Measurements from ENCODE around the gene NKAPL.

Gene NKAPL

DNA sequence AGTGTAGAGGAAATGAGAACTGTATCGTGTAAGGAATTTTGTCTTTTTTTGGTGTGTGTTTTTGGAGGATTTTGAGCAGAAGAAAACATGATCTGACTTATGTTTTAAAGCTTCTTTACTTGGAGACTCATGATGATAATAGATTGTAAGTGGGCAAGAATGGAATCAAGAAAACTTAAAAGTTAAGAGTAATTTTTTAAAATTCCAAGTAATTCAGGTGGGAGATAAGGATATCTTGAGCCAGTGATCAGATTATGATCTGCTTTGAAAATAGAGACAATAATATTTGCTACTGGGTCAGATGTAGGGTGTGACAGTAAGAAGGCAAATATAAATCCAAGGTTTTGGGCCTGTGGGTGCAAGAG is 8.6 kb downstream of the NKAPL start:
- H3K27ac ChIP-seq: no peak overlapping the region
- H3K9ac ChIP-seq (ENCODE audit: insufficient read length): peak overlapping the region; percentile 85
- no peak for TF ChIP-seq EZH2 (IDR thresholded peaks at IDR 0.05)
- no peak for TF ChIP-seq POLR2AphosphoS5 (IDR thresholded peaks at IDR 0.05; ENCODE audit: borderline replicate concordance, low read depth, low read length)
- no peak for TF ChIP-seq FOXP2 (optimal IDR thresholded peaks at IDR 0.05; ENCODE audit: control extremely low read depth, extremely low read length, insufficient read depth)
- H3K4me3 ChIP-seq: peak overlapping the region; percentile 89
- H3K36me3 ChIP-seq (ENCODE audit: insufficient read depth, low read length): peaks cover 11% of the 10 kb centered on the region
- no peak for DNase-seq (ENCODE audit: low read depth, low spot score)
- H3K9me3 ChIP-seq (ENCODE audit: low read depth, low read length): no peaks in the 10 kb centered on the region

DNA sequence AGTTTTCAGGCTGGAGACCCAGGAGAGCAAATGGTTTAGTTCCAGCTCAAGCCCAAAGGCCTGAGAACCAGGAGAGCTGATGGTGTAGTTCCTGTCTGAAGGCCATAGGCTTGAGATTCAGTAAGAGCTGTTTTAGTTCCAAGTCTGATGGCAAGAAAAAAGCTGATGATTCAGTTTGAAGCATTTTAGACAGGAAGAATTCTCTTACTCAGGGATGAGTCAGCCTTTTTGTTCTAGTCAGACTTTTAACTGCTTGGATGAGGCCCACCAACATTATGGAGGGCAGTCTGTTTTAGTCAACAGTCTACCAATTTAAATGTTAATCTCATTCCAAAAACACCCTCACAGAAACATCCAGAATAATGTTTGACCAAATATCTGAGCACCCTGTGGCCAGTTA is 10.4 kb downstream of the NKAPL start:
- H3K27ac ChIP-seq: no peak overlapping the region; the same call in 1 of the 2 replicates
- DNase-seq (ENCODE audit: low read depth, low spot score): no peak

DNA sequence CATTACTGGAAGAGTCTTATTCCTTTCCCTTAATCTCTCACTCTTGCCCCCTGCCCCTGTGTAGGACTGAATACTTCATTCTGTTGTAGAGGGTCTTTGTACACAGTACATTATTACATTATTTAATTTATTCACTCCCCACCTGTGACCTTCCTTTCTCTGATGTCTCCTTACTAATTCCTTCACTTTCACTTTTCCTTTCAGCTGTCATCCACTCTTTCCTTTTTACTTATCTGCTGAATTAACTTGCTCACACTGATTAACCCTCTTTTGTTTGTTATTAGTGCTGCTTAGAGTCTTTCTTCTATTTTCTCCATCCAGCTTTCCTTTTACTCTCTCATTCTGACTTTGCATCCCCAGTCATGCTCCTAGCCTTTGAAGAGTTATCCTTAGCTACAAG is 15.8 kb downstream of the NKAPL start:
- no peak overlapping the region for H3K27ac ChIP-seq
- no peaks in the 10 kb centered on the region for H3K9me3 ChIP-seq (ENCODE audit: low read depth, low read length)
- TF ChIP-seq POLR2AphosphoS5 (IDR thresholded peaks at IDR 0.05; ENCODE audit: borderline replicate concordance, low read depth, low read length) (no peak), FOXP2 (optimal IDR thresholded peaks at IDR 0.05; ENCODE audit: control extremely low read depth, extremely low read length, insufficient read depth) (no peak), EZH2 (IDR thresholded peaks at IDR 0.05) (no peak)

More for the DNA sequence above, 10.4 kb downstream of the NKAPL start:
- Histone ChIP-seq H3K9me3 (ENCODE audit: low read depth, low read length) (no peaks in the 10 kb centered on the region), H3K9ac (ENCODE audit: insufficient read length) (no peak overlapping the region), H3K4me3 (no peak overlapping the region), H3K36me3 (ENCODE audit: insufficient read depth, low read length) (peaks cover 27% of the 10 kb centered on the region)
- TF ChIP-seq FOXP2 (optimal IDR thresholded peaks at IDR 0.05; ENCODE audit: control extremely low read depth, extremely low read length, insufficient read depth) (no peak), EZH2 (IDR thresholded peaks at IDR 0.05) (no peak), POLR2AphosphoS5 (IDR thresholded peaks at IDR 0.05; ENCODE audit: borderline replicate concordance, low read depth, low read length) (no peak)

DNA sequence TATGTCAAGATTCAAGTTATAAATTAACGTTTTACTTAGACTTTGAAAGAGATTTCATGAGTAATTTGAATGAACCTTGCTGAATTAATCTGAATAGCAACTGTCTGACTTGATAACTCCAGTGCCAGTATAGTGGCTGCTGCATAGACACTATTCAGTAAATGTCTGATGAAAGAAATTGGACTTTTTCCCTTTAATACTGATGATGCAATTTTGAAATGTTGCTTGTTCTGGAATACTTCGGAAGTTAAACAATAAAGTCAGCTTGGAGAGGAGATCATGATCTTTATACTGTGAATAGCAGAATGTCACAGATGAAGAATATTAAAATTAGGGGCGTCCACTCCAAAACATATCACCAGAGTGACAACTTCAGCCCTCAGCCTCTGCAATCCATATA is 18.6 kb downstream of the NKAPL start:
- peaks cover 41% of the 10 kb centered on the region for H3K36me3 ChIP-seq (ENCODE audit: insufficient read depth, low read length)
- H3K27ac ChIP-seq: no peak overlapping the region
- TF ChIP-seq EZH2 (IDR thresholded peaks at IDR 0.05) (no peak), FOXP2 (optimal IDR thresholded peaks at IDR 0.05; ENCODE audit: control extremely low read depth, extremely low read length, insufficient read depth) (no peak), POLR2AphosphoS5 (IDR thresholded peaks at IDR 0.05; ENCODE audit: borderline replicate concordance, low read depth, low read length) (no peak)
- H3K9me3 ChIP-seq (ENCODE audit: low read depth, low read length): no peaks in the 10 kb centered on the region
- H3K9ac ChIP-seq (ENCODE audit: insufficient read length): no peak overlapping the region
- H3K4me3 ChIP-seq: no peak overlapping the region
- no peak for DNase-seq (ENCODE audit: low read depth, low spot score)

More for the DNA sequence above, 15.8 kb downstream of the NKAPL start:
- H3K4me3 ChIP-seq: no peak overlapping the region
- H3K36me3 ChIP-seq (ENCODE audit: insufficient read depth, low read length): peaks cover 52% of the 10 kb centered on the region
- no peak for DNase-seq (ENCODE audit: low read depth, low spot score)
- no peak overlapping the region for H3K9ac ChIP-seq (ENCODE audit: insufficient read length)

DNA sequence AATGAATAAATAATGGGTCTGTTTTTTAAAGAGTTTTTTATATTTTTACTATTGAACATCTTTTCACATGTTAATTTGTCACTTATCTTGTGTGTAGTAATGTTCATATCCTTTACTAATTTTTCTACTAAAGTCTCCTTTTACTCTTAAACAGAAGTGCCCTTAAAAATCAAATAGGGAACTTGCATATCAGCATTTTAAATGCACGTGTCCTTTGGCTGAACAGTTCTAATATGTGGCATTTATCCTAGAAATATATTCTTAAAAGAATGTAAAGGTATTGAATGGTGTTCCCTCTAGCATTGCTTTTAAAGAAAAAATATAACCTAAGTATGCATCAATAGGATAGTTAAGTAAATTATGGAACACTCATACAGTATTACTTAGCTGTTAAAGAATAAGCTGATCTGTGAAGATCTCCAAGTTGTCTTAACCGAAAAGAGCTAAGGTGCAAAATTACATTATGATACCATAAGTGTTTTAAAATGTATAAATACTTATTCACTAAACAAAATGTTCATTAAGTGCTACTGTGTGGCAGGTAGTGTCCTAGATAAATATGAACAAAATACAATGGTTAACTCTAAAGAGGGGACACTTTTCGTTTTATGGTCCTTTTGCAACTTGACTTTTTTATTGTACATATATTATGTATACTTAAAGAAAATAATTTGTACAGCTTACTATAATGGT is 21.6 kb downstream of the NKAPL start:
- TF ChIP-seq EZH2 (IDR thresholded peaks at IDR 0.05) (no peak), POLR2AphosphoS5 (IDR thresholded peaks at IDR 0.05; ENCODE audit: borderline replicate concordance, low read depth, low read length) (no peak), FOXP2 (optimal IDR thresholded peaks at IDR 0.05; ENCODE audit: control extremely low read depth, extremely low read length, insufficient read depth) (no peak)
- H3K27ac ChIP-seq: no peak overlapping the region
- H3K4me3 ChIP-seq: peak overlapping the region; percentile 90
- DNase-seq (ENCODE audit: low read depth, low spot score): no peak
- H3K9me3 ChIP-seq (ENCODE audit: low read depth, low read length): no peaks in the 10 kb centered on the region
- H3K36me3 ChIP-seq (ENCODE audit: insufficient read depth, low read length): peaks cover 42% of the 10 kb centered on the region
- H3K9ac ChIP-seq (ENCODE audit: insufficient read length): peak overlapping the region; percentile 82

DNA sequence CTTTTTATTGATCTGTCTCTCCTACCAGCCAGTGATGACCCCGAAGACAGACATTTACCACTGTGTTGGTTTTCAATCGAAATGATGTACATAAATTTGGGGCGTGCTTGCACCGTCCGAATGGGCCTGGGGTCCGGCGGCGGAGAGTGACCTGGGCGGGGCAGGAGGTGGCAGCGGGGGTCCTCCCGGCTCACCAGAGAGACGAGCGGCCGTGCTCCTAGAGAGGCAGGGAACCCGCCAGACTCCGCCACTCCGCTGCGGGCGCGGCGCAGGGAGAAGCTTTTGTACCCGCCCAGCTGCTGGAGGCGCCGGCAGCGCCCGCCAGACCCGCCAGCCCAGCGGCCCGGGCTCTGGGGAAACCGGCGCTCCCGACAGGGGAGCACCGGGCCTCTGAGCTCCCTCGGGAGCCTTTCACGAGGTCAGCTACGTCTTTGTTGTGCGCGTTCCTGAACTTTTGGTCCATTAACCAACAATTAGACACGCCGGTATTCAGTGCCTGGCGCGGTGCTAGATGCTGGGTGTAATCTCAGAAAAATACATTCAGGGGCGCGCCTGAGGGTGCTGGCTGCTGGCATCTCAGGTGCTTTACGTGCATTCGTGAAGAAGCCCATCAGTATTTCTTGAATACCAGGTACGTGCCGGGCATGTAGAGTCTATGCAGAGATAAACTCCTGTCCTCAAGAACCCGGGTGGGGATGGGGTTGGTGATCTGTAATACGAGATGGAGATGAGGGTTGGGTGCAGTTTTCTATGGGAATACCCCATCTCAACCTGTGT is 22.4 kb downstream of the NKAPL start, which contains the start of gene PGBD1:
TSS of gene PGBD1 (plus strand) at position 285 of the 777 bp plus-strand sequence. CDS start 2,242 bp downstream, outside the sequence.
- Histone ChIP-seq H3K9me3 (ENCODE audit: low read depth, low read length) (no peaks in the 10 kb centered on the region), H3K27ac (no peak within 1 kb of the TSS), H3K4me3 (peak within 1 kb of the TSS; percentile 90), H3K36me3 (ENCODE audit: insufficient read depth, low read length) (peaks cover 42% of the 10 kb centered on the region), H3K9ac (ENCODE audit: insufficient read length) (peak within 1 kb of the TSS; percentile 82)
- no peak for DNase-seq (ENCODE audit: low read depth, low spot score)
- TF ChIP-seq FOXP2 (optimal IDR thresholded peaks at IDR 0.05; ENCODE audit: control extremely low read depth, extremely low read length, insufficient read depth) (no peak), POLR2AphosphoS5 (IDR thresholded peaks at IDR 0.05; ENCODE audit: borderline replicate concordance, low read depth, low read length) (peak; percentile 83)

DNA sequence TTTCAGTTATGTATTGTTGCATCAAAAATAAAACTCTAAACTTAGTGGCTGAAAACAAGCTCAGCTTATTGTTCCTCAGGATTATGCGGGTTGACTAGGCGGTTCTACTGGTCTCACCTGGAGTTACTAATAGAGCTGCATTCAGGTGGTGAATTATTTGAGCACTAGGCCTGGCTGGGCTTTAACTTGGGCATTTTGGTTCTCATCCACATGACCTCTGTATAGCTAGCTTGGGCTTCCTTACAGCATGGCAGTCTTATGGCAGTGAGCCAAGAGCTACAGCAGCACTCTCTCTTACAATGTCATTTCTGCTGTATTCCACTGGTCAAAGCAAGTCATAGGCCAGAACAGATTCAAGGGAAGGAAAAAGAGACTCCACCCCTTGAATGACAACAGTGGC is 23.8 kb downstream of the NKAPL start:
- Histone ChIP-seq H3K9ac (ENCODE audit: insufficient read length) (no peak overlapping the region), H3K36me3 (ENCODE audit: insufficient read depth, low read length) (peaks cover 50% of the 10 kb centered on the region), H3K4me3 (no peak overlapping the region), H3K9me3 (ENCODE audit: low read depth, low read length) (no peaks in the 10 kb centered on the region), H3K27ac (no peak overlapping the region)
- TF ChIP-seq FOXP2 (optimal IDR thresholded peaks at IDR 0.05; ENCODE audit: control extremely low read depth, extremely low read length, insufficient read depth) (no peak), POLR2AphosphoS5 (IDR thresholded peaks at IDR 0.05; ENCODE audit: borderline replicate concordance, low read depth, low read length) (no peak), EZH2 (IDR thresholded peaks at IDR 0.05) (no peak)
- DNase-seq (ENCODE audit: low read depth, low spot score): no peak

DNA sequence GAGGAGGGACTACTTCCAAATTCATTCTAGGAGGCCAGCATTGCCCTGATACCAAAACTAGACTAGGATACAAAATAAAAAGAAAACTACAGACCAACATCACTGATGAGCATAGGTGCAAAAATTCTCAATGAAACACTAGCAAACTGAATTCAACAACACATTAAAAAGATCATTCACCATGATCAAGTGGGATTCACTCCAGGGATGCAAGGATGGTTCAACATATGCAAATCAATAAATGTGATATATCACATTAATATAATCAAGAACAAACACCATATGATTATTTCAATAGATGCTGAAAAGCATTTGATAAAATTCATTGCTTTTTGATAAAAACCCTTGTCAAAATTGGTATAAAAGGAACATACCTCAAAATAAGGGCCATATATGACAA is 32.5 kb downstream of the NKAPL start:
- H3K36me3 ChIP-seq (ENCODE audit: insufficient read depth, low read length): peaks cover 35% of the 10 kb centered on the region

More for the DNA sequence above, 32.5 kb downstream of the NKAPL start:
- TF ChIP-seq POLR2AphosphoS5 (IDR thresholded peaks at IDR 0.05; ENCODE audit: borderline replicate concordance, low read depth, low read length) (no peak), FOXP2 (optimal IDR thresholded peaks at IDR 0.05; ENCODE audit: control extremely low read depth, extremely low read length, insufficient read depth) (no peak), EZH2 (IDR thresholded peaks at IDR 0.05) (no peak)
- no peaks in the 10 kb centered on the region for H3K9me3 ChIP-seq (ENCODE audit: low read depth, low read length)
- no peak overlapping the region for H3K4me3 ChIP-seq
- no peak overlapping the region for H3K9ac ChIP-seq (ENCODE audit: insufficient read length)
- H3K27ac ChIP-seq: no peak overlapping the region
- no peak for DNase-seq (ENCODE audit: low read depth, low spot score)

All from SK-N-MC (cell line).